Mesendoderm (in vitro differentiated cells): ENCODE results near the gene CCDC39. TPM values are rescaled to one million over a fixed set of nuclear protein-coding genes. Genes with fewer than 3 reads are reported as not detected.

Source experiments
- DNase-seq: peaks from one replicate; pipeline ENCODE4 v3.0.0; 2013
- H2AK5ac ChIP-seq: 2 replicates; pipeline ENCODE4 v1.6.1; 2013; ENCODE audit warnings: low read length, inconsistent platforms
- H2BK120ac ChIP-seq: 2 replicates; pipeline ENCODE4 v1.6.1; 2013; ENCODE audit warnings: low read depth, mild to moderate bottlenecking, low read length, moderate library complexity, mixed read lengths
- H2BK15ac ChIP-seq: replicated peaks from 2 replicates; pipeline ENCODE4 v1.6.1; 2013; ENCODE audit warnings: low read depth, mild to moderate bottlenecking, moderate library complexity
- H2BK5ac ChIP-seq: 2 replicates; pipeline ENCODE4 v1.6.1; 2013; ENCODE audit warnings: low read length, inconsistent platforms
- H3K18ac ChIP-seq: 2 replicates; pipeline ENCODE4 v1.6.1; 2013; ENCODE audit warnings: mild to moderate bottlenecking, low read length, mixed read lengths
- H3K23ac ChIP-seq: one replicate; pipeline ENCODE4 v1.6.1; 2013; ENCODE audit warnings: low read length
- H3K27ac ChIP-seq: 2 replicates; pipeline ENCODE4 v1.5.1; 2013; ENCODE audit warnings: low read depth, mild to moderate bottlenecking, inconsistent platforms, low read length, moderate library complexity
- H3K27me3 ChIP-seq: 2 replicates; pipeline ENCODE4 v1.6.1; 2013; ENCODE audit warnings: low read length, control low read depth, mild to moderate bottlenecking, inconsistent platforms; ENCODE audit not compliant: insufficient read depth, poor library complexity
- H3K36me3 ChIP-seq: 2 replicates; pipeline ENCODE4 v1.6.1; 2013; ENCODE audit warnings: low read length, inconsistent platforms; ENCODE audit not compliant: control insufficient read depth, insufficient read depth
- H3K4ac ChIP-seq: one replicate; pipeline ENCODE4 v1.6.1; 2013; ENCODE audit warnings: low read depth, mild to moderate bottlenecking, low read length, moderate library complexity
- H3K4me1 ChIP-seq: 2 replicates; pipeline ENCODE4 v1.6.1; 2013; ENCODE audit warnings: low read depth, low read length, inconsistent platforms; ENCODE audit not compliant: control insufficient read depth
- H3K4me2 ChIP-seq: 2 replicates; pipeline ENCODE4 v1.6.1; 2013; ENCODE audit warnings: low read length
- H3K4me3 ChIP-seq: 2 replicates; pipeline ENCODE4 v1.5.1; 2013; ENCODE audit warnings: mild to moderate bottlenecking, low read length
- H3K56ac ChIP-seq: one replicate; pipeline ENCODE4 v1.6.1; 2013; ENCODE audit warnings: low read length
- H3K79me1 ChIP-seq: 2 replicates; pipeline ENCODE4 v1.6.1; 2013; ENCODE audit warnings: low read length, inconsistent platforms
- H3K79me2 ChIP-seq: 2 replicates; pipeline ENCODE4 v1.6.1; 2013; ENCODE audit warnings: mild to moderate bottlenecking, low read length; ENCODE audit not compliant: control insufficient read depth, insufficient read depth
- H3K9ac ChIP-seq: 2 replicates; pipeline ENCODE4 v1.6.1; 2013; ENCODE audit warnings: low read length, inconsistent platforms
- H4K5ac ChIP-seq: one replicate; pipeline ENCODE4 v1.6.1; 2013; ENCODE audit warnings: low read length
- H4K8ac ChIP-seq: one replicate; pipeline ENCODE4 v1.6.1; 2013; ENCODE audit warnings: low read depth, mild to moderate bottlenecking, control low read depth, low read length, moderate library complexity
- WGBS: extraction: QIAGEN DNeasy Blood & Tissue Kit; methylation state at CpG from one replicate; pipeline ENCODE4 v1.1.7; 2013; ENCODE audit warnings: low lambda C conversion rate, missing lambda C conversion rate; ENCODE audit not compliant: insufficient coverage; ENCODE audit errors: extremely low coverage; 5-methylcytosine and 5-hydroxymethylcytosine counted together
- polyA plus RNA-seq, 2 experiments: library from polyadenylated mRNA; stranded (reverse); fragments of 200-250 nt; gene quantifications; one replicate each; pipeline ENCODE4 v1.2.3, GENCODE V29; 2013

Gene CCDC39
- polyA plus RNA-seq (2013, experiment 1 of 2): 0.34 TPM
- polyA plus RNA-seq (2013, experiment 2 of 2): 0.36 TPM

GRCh38 chr3:180679178-180680096 is at the start of gene CCDC39:
CCDC39 (minus strand) TSS chr3:180679489; CDS start chr3:180679380, 109 bp downstream.
- no CpG with 5 or more reads among the region's 56 CpGs for WGBS
- Histone ChIP-seq H2BK120ac (no peak within 1 kb of the TSS), H3K56ac (peak within 1 kb of the TSS; percentile 71), H4K5ac (no peak within 1 kb of the TSS), H3K4ac (no peak within 1 kb of the TSS), H2BK5ac (no peak within 1 kb of the TSS), H3K36me3 (no peaks in the 10 kb centered on the region), H4K8ac (no peak within 1 kb of the TSS), H3K4me3 (peak within 1 kb of the TSS; percentile 74), H3K9ac (peak within 1 kb of the TSS; percentile 83), H3K79me2 (no peaks in the 10 kb centered on the region), H2AK5ac (no peak within 1 kb of the TSS), H3K4me1 (no peaks in the 10 kb centered on the region), H3K27me3 (peaks cover 2% of the 10 kb centered on the region), H3K18ac (no peak within 1 kb of the TSS), H3K79me1 (no peaks in the 10 kb centered on the region), H3K27ac (no peak within 1 kb of the TSS), H3K23ac (no peak within 1 kb of the TSS), H3K4me2 (peak within 1 kb of the TSS; percentile 83), H2BK15ac (no peak within 1 kb of the TSS)
- peak; percentile 93 for DNase-seq

DNA sequence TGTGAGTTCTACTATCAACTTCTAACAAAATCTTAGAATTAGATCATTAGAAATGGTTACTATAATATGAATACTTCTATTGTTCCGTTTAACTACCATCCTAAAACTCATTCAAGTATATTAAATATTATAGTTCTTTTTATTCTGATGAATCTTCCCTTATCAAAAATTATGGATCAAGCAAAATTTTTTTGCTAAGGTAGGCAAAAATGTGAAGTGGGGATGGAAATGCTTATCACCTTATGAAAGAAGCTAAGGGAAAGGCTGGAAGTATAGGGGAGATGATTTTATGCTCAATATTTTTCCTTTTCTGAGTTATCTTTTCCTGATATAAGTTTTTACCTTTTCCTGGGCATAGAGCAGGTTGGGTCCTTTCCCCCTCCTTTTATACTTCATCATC is 40.7 kb upstream of the CCDC39 start:
- H3K36me3 ChIP-seq: no peaks in the 10 kb centered on the region
- no peak overlapping the region for H4K8ac ChIP-seq
- no peak overlapping the region for H2BK15ac ChIP-seq
- no peak overlapping the region for H2AK5ac ChIP-seq
- H3K4me3 ChIP-seq: no peak overlapping the region
- no peak overlapping the region for H3K18ac ChIP-seq
- WGBS: no CpG with 5 or more reads among the region's 1 CpG
- H3K27ac ChIP-seq: no peak overlapping the region
- no peak overlapping the region for H4K5ac ChIP-seq
- H3K4ac ChIP-seq: no peak overlapping the region
- H3K4me1 ChIP-seq: no peaks in the 10 kb centered on the region
- DNase-seq: no peak
- H3K79me1 ChIP-seq: no peaks in the 10 kb centered on the region
- no peaks in the 10 kb centered on the region for H3K27me3 ChIP-seq
- no peak overlapping the region for H2BK120ac ChIP-seq
- no peak overlapping the region for H2BK5ac ChIP-seq
- H3K23ac ChIP-seq: no peak overlapping the region
- H3K56ac ChIP-seq: no peak overlapping the region
- no peak overlapping the region for H3K9ac ChIP-seq
- H3K4me2 ChIP-seq: no peak overlapping the region
- no peaks in the 10 kb centered on the region for H3K79me2 ChIP-seq

DNA sequence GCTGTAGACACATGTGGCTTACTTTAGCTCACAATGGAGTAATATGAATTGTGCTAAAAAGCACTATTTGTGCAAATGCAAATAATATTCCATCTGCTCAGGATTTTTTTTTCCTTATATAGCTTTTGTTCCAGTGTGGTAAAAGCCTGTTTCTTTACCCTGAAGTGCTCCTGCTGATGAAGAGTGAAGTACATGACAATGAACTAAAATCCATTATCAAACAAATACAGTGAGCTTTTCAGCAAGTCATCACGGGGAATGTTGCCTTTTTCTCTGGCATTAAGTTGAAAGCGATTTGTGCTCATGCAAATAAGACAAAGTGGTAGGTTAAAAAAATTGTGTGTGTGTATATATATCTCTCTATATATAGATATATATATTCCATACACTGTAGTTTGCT is 28.6 kb upstream of the CCDC39 start:
- H3K4ac ChIP-seq: no peak overlapping the region
- H4K5ac ChIP-seq: no peak overlapping the region
- no peak overlapping the region for H3K23ac ChIP-seq
- no peak overlapping the region for H3K4me2 ChIP-seq
- no peak overlapping the region for H4K8ac ChIP-seq
- H3K27me3 ChIP-seq: no peaks in the 10 kb centered on the region
- H3K79me2 ChIP-seq: no peaks in the 10 kb centered on the region
- H3K27ac ChIP-seq: no peak overlapping the region
- no peak overlapping the region for H2BK5ac ChIP-seq
- no peak overlapping the region for H3K9ac ChIP-seq
- H3K56ac ChIP-seq: no peak overlapping the region
- H3K18ac ChIP-seq: no peak overlapping the region
- no peak overlapping the region for H2AK5ac ChIP-seq
- H3K4me1 ChIP-seq: no peaks in the 10 kb centered on the region
- H3K36me3 ChIP-seq: no peaks in the 10 kb centered on the region
- no CpG with 5 or more reads among the region's 2 CpGs for WGBS
- H2BK120ac ChIP-seq: no peak overlapping the region
- H2BK15ac ChIP-seq: no peak overlapping the region
- no peak overlapping the region for H3K4me3 ChIP-seq
- no peak for DNase-seq
- no peaks in the 10 kb centered on the region for H3K79me1 ChIP-seq

DNA sequence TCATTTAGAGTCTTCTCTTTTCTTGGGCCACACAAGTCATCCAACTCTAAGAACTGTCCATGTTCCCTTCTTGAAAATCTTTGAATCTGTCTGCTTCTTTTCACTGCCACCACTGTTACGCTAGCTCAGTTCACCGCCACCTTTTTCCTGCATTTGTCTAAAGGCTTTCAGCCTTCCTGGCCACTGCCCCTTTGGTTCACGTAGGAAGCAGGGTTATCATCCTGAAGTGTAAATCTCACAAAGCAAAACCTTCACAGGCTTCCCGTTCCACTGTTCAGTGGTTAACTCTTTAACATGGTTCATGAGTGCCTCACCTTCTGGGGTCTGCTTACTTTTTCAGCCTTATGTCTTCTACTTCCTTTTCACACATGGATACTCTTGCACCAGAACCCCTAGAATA is 26.3 kb upstream of the CCDC39 start:
- no peak for DNase-seq
- no peak overlapping the region for H3K4ac ChIP-seq
- H3K4me1 ChIP-seq: no peaks in the 10 kb centered on the region

DNA sequence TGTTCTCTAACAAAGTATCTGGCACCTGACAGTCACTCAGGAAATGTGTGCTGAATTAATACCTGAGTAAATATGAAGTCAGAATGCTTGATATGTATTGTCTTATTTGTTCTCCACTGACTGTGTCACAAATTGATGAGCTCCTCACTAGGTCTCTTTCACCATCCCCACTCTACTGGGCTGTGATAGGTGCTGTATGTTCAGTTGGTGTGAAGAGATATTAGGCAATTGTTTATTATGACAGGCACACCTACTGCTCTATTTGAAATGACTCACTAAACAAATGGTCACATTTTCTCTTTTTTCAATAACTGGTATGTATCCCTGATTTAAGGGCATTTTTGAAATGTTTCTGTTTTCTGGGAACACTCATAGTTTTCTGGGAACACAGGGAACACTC is 25.2 kb upstream of the CCDC39 start:
- no peaks in the 10 kb centered on the region for H3K36me3 ChIP-seq
- no peak overlapping the region for H3K18ac ChIP-seq
- H2BK120ac ChIP-seq: no peak overlapping the region
- no peak overlapping the region for H3K4me2 ChIP-seq
- no peak overlapping the region for H3K56ac ChIP-seq
- no peaks in the 10 kb centered on the region for H3K79me2 ChIP-seq
- H2BK15ac ChIP-seq: no peak overlapping the region
- no peak overlapping the region for H3K4ac ChIP-seq
- no peaks in the 10 kb centered on the region for H3K79me1 ChIP-seq
- no peak overlapping the region for H3K4me3 ChIP-seq
- H4K5ac ChIP-seq: no peak overlapping the region
- no peak overlapping the region for H3K23ac ChIP-seq
- H3K27ac ChIP-seq: no peak overlapping the region
- H3K9ac ChIP-seq: no peak overlapping the region
- H2BK5ac ChIP-seq: no peak overlapping the region
- no peaks in the 10 kb centered on the region for H3K4me1 ChIP-seq
- H3K27me3 ChIP-seq: no peaks in the 10 kb centered on the region
- DNase-seq: no peak
- H2AK5ac ChIP-seq: no peak overlapping the region
- H4K8ac ChIP-seq: no peak overlapping the region

More for the DNA sequence above, 26.3 kb upstream of the CCDC39 start:
- H3K9ac ChIP-seq: no peak overlapping the region
- no peak overlapping the region for H3K4me2 ChIP-seq
- no peak overlapping the region for H2BK120ac ChIP-seq
- H4K5ac ChIP-seq: no peak overlapping the region
- H3K27me3 ChIP-seq: no peaks in the 10 kb centered on the region
- no peak overlapping the region for H3K56ac ChIP-seq
- H3K27ac ChIP-seq: no peak overlapping the region
- no peak overlapping the region for H2BK5ac ChIP-seq
- no peak overlapping the region for H2AK5ac ChIP-seq
- no peak overlapping the region for H3K23ac ChIP-seq
- H3K79me1 ChIP-seq: no peaks in the 10 kb centered on the region
- H3K79me2 ChIP-seq: no peaks in the 10 kb centered on the region
- H4K8ac ChIP-seq: no peak overlapping the region
- no CpG with 5 or more reads among the region's 4 CpGs for WGBS
- no peaks in the 10 kb centered on the region for H3K36me3 ChIP-seq
- no peak overlapping the region for H2BK15ac ChIP-seq
- H3K4me3 ChIP-seq: no peak overlapping the region
- H3K18ac ChIP-seq: no peak overlapping the region
